Colonic mucosa (tissue), 4 donors: ENCODE measurements around the gene KCNJ6. TPM values are rescaled to one million over a fixed set of nuclear protein-coding genes. Genes with fewer than 3 reads are reported as not detected.

ENCODE experiments used
- DNase-seq: peaks from one replicate; pipeline ENCODE4 v3.0.0-alpha.2; 2020
- H3K27ac ChIP-seq: fragments of 200-600 bp; one replicate; pipeline ENCODE4 v1.8.0; 2021
- H3K27me3 ChIP-seq: fragments of 200-600 bp; one replicate; pipeline ENCODE4 v1.8.0; 2021
- H3K36me3 ChIP-seq: fragments of 200-600 bp; one replicate; pipeline ENCODE4 v1.8.0; 2021
- H3K4me1 ChIP-seq: fragments of 200-600 bp; one replicate; pipeline ENCODE4 v1.8.0; 2021; ENCODE audit warnings: mild to moderate bottlenecking
- H3K4me3 ChIP-seq: fragments of 200-600 bp; one replicate; pipeline ENCODE4 v1.8.0; 2021
- H3K9ac ChIP-seq, 2 donors: one replicate each; pipeline ENCODE4 v1.7.0; 2013; ENCODE audit warnings: control low read depth in 2 of 2, low read depth in 2 of 2, low read length in 2 of 2
- H3K9me3 ChIP-seq: fragments of 200-600 bp; one replicate; pipeline ENCODE4 v1.8.0; 2021
- intact Hi-C: fragments of 100-400 bp; cut with DNase I; formaldehyde crosslinking; loops from one replicate; pipeline ENCODE4 v1.14.1; 2022
- total RNA-seq, 2 donors: library from RNA; stranded (reverse); fragmentation: NEBNext Ultra II Directional in 1 of 2; extraction: Animal tissue kit (Norgen Biotek cat#: 25700) in 1 of 2; gene quantifications; one replicate each; pipeline ENCODE4 v1.2.1, GENCODE V29; 2021
- TF ChIP-seq, protein P1 (sequence below): fragments of 200-600 bp; IDR thresholded peaks from one replicate; pipeline ENCODE4 v1.8.0; 2022; ENCODE audit warnings: antibody characterized with exemption, mild to moderate bottlenecking
- donor health status: healthy.
- donor health status: DM: no; HTN: no; CAD: no.
- donor health status: DM: no; HTN: no; CAD: no.

KCNJ6 gene
- total RNA-seq, 2 donors from 2014 or later: 0.05 to 0.21 TPM

DNA sequence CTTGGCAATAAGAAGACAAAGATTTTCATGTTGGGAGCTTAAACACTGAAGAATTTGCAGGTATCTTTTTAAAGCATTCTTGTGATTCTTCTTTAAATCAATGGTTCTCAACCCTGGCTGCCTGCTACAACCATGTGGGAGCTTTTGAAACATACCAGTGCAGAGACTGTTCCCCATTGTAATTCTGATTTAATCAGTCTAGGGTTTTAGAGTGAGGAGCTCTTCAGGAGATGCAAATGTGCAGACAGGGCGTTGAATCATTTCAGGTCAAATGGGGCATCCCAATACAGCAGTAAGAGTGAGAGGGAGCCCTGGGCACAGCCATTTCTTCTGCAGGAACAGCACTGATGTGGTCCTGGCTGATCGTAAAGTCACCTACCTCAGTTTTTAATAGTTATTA is 24.3 kb downstream of the KCNJ6 start:
- no peak overlapping the region for H3K9ac ChIP-seq
- TF ChIP-seq, protein P1, sequence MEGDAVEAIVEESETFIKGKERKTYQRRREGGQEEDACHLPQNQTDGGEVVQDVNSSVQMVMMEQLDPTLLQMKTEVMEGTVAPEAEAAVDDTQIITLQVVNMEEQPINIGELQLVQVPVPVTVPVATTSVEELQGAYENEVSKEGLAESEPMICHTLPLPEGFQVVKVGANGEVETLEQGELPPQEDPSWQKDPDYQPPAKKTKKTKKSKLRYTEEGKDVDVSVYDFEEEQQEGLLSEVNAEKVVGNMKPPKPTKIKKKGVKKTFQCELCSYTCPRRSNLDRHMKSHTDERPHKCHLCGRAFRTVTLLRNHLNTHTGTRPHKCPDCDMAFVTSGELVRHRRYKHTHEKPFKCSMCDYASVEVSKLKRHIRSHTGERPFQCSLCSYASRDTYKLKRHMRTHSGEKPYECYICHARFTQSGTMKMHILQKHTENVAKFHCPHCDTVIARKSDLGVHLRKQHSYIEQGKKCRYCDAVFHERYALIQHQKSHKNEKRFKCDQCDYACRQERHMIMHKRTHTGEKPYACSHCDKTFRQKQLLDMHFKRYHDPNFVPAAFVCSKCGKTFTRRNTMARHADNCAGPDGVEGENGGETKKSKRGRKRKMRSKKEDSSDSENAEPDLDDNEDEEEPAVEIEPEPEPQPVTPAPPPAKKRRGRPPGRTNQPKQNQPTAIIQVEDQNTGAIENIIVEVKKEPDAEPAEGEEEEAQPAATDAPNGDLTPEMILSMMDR: no peak
- H3K9me3 ChIP-seq: no peaks in the 10 kb centered on the region
- no peaks in the 10 kb centered on the region for H3K4me1 ChIP-seq
- intact Hi-C loops: no loop called here
- H3K27me3 ChIP-seq: no peaks in the 10 kb centered on the region
- no peak for DNase-seq
- no peak overlapping the region for H3K27ac ChIP-seq
- no peaks in the 10 kb centered on the region for H3K36me3 ChIP-seq
- H3K4me3 ChIP-seq: no peak overlapping the region

DNA sequence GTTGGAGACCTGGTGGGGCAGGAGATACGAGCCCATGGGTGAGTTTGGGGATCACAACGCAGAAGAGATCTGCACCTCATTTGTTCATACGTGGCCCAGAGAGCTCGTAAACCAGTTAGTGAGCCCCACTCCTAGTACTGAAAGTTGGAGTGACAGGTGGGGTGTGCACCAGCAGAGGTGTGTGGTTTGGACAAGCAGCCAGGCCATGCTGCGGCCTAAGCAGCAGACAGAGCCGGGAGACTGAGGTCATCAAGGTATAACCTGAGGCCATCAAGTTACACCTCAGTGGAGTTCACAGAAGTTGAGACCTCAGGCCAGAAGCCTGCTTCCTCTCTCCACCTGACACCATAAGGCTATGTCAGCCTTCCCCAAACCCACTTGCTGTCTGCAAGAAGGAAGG is 27.6 kb downstream of the KCNJ6 start:
- intact Hi-C loops: no loop called here
- Histone ChIP-seq H3K27ac (no peak overlapping the region), H3K36me3 (no peaks in the 10 kb centered on the region), H3K9me3 (no peaks in the 10 kb centered on the region), H3K9ac (no peak overlapping the region), H3K4me1 (no peaks in the 10 kb centered on the region), H3K4me3 (no peak overlapping the region), H3K27me3 (no peaks in the 10 kb centered on the region)
- TF ChIP-seq, protein P1: no peak
- no peak for DNase-seq

DNA sequence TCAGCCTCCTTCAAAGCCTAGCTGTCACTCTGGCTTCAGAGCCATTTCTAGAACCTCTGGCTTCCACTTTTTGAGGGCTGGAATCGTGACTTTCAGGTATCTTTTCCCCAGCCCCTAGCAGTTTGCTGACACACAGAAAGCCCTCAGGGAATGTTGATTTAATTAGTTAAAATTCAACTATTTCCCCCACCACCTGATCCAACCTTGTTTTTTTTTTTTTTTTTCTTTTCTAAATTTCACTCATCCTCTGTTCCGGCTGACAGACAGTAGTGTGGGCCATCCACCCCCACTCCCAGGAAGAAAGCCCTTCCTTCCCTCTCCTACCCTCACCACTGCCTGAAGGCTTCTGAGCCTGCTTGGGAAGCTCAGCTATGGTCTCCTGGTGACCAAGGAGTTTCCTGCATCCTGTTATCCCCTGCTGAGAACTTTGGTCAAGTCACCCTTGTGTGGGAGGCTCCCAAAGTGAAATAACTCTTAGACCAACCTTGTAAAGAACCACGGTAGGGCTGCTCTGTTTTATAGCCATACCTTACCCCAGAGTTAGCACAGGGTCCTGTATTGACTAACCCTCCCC is 29.4 kb downstream of the KCNJ6 start:
- Histone ChIP-seq H3K9ac (no peak overlapping the region), H3K27ac (no peak overlapping the region), H3K36me3 (no peaks in the 10 kb centered on the region), H3K27me3 (no peaks in the 10 kb centered on the region), H3K9me3 (no peaks in the 10 kb centered on the region), H3K4me3 (no peak overlapping the region), H3K4me1 (no peaks in the 10 kb centered on the region)
- DNase-seq: no peak
- intact Hi-C loops: no loop called here
- TF ChIP-seq, protein P1: no peak

DNA sequence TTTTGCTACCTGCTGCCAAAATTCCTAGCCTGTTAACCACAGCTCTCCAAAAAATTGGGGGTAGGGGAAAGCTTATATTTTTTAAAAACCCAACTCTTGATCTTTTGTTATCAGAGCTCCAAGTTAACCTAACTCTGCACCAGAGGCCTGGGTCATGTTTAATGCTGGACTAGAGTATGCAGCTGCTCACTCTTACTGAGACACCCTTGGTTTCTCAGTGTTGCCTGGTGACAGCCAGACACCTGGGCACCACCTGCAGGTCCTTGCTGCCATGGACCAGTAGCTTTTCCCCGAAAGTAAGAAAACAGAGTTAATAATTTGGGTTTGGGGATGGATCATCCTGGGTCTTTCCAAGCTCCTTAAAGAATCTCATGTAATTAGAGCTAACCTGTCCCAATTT is 30.1 kb downstream of the KCNJ6 start:
- Histone ChIP-seq H3K36me3 (no peaks in the 10 kb centered on the region), H3K4me3 (no peak overlapping the region), H3K27me3 (no peaks in the 10 kb centered on the region), H3K27ac (no peak overlapping the region), H3K9ac (no peak overlapping the region), H3K9me3 (no peaks in the 10 kb centered on the region), H3K4me1 (no peaks in the 10 kb centered on the region)
- DNase-seq: no peak
- TF ChIP-seq, protein P1: no peak
- intact Hi-C loops: no loop called here

DNA sequence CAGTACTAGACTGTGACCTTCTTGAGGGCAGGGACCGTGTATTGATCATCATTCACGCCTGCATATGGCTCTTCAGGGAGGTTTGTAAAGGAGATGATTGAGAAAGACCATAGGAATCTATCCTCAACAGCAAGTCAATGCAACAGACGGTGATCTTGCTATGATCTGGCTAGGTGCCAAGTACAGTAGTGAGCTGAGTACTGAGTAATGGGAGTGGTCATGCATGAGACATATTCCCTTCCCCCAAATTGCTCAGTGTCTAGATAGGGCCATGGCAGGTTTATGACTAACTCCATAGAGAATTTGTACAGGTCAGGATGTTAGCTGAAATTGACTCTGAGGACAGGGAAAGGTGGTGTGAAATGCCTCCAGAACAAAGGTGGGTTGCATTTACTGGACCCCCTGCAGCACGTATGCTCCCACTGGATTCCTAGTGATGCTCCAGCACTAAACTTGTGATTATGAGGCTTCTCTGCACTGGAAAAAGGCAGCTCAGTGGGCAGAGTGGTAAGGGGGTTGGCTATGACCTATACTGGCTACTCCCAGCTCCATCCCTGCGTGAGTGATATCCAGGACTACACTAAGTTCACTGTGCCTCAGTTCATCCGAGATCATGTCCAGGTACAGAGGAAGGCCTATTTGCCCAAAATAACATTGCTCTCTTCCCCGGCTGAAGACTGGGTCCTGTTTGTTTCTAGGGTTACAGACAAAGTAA is 37.2 kb downstream of the KCNJ6 start:
- Histone ChIP-seq H3K9ac (no peak overlapping the region), H3K27me3 (no peaks in the 10 kb centered on the region), H3K4me3 (no peak overlapping the region), H3K36me3 (no peaks in the 10 kb centered on the region), H3K9me3 (no peaks in the 10 kb centered on the region), H3K4me1 (no peaks in the 10 kb centered on the region), H3K27ac (no peak overlapping the region)
- intact Hi-C loops: loop anchor here (10.0 kb wide), 1 partner anchor 114 kb away; no protein-coding TSS in a partner anchor
- no peak for DNase-seq
- TF ChIP-seq, protein P1: no peak
